ENCODE data around the gene TTPAL. TPM values are rescaled to one million over a fixed set of nuclear protein-coding genes. Genes with fewer than 3 reads are reported as not detected.
A peak's percentile ranks its signal among the peaks of the same experiment; 100 is the strongest.

Gene TTPAL
- total and polyA plus RNA-seq, 10 of the 15 experiments (the other 5 are each of a cell fraction or from before 2014, with no cell fraction given) = 4.0 to 24.0 (median 9.3) TPM

- no peak overlapping the region for H3K4me2 ChIP-seq (ENCODE audit: control insufficient read depth, insufficient read depth)
- intact Hi-C loops (cut with micrococcal nuclease; ENCODE audit: unreplicated experiment) (no loop called here), in situ Hi-C loops (cut with MboI) (no loop called here)
- TF ChIP-seq PKNOX1 (IDR thresholded peaks at IDR 0.05) (no peak), CUX1 (IDR thresholded peaks at IDR 0.05; ENCODE audit: insufficient replicate concordance, low read depth, low read length) (no peak), E2F8 (IDR thresholded peaks at IDR 0.05; ENCODE audit: low read depth, partially characterized antibody) (no peak), BCL3 (IDR thresholded peaks at IDR 0.05; ENCODE audit: borderline replicate concordance, insufficient read depth, low read depth, low read length, poor library complexity, severe bottlenecking) (no peak), SMARCA5 (IDR thresholded peaks at IDR 0.05) (no peak), NR2C2 (IDR thresholded peaks at IDR 0.05; ENCODE audit: borderline replicate concordance, control insufficient read depth, insufficient read length, low read depth) (no peak), SKIL (IDR thresholded peaks at IDR 0.05; ENCODE audit: low read depth, poor library complexity, severe bottlenecking) (no peak), FOXM1 (IDR thresholded peaks at IDR 0.05; ENCODE audit: low read depth, low read length) (0 out of 2 replicates have a peak, but pooled peaks have one; percentile 28), ZNF217 (IDR thresholded peaks at IDR 0.05) (no peak)
Observed at GRCh38 chr20:44495802-44496481, 20.3 kb downstream of the TTPAL start.

More at GRCh38 chr20:44495802-44496481, 20.3 kb downstream of the TTPAL start:
- Histone ChIP-seq H2AFZ (ENCODE audit: control insufficient read depth, low read depth, low read length) (no peak overlapping the region), H3K9ac (ENCODE audit: control insufficient read depth, insufficient read depth, low read length) (no peak overlapping the region), H3K36me3 (ENCODE audit: control insufficient read depth in 2 of 2, insufficient read depth in 2 of 2, low read length in 1 of 2) (peaks cover 8 to 30% of the 10 kb centered on the region in 2 experiments), H3K27me3 (replicated peaks in 1 of 2; ENCODE audit: control insufficient read depth in 2 of 2, insufficient read depth in 2 of 2, low read length in 1 of 2) (no peaks in the 10 kb centered on the region), H3K79me2 (ENCODE audit: control insufficient read depth, insufficient read depth, low read length) (no peaks in the 10 kb centered on the region), H3K4me1 (ENCODE audit: control insufficient read depth, insufficient read depth, low read length) (peaks cover 19% of the 10 kb centered on the region), H3K9me3 (replicated peaks; ENCODE audit: control insufficient read depth, insufficient read depth, low read length) (no peaks in the 10 kb centered on the region), H3K4me3 (no peak overlapping the region), H3K27ac (ENCODE audit: control insufficient read depth, insufficient read depth) (peak overlapping the region; percentile 48), H4K20me1 (ENCODE audit: control insufficient read depth, insufficient read depth) (no peaks in the 10 kb centered on the region)
- DNase-seq (ENCODE audit: low read depth, low spot score) (no peak), ATAC-seq (peak; percentile 60), FAIRE-seq (no peak)
- ChIA-PET POLR2A (no interaction called here), CTCF (no interaction called here), SMC1A (ENCODE audit: uncharacterized antibody, unreplicated experiment) (no interaction called here), RAD21 (ENCODE audit: unreplicated experiment) (no interaction called here)
- BruUV-seq (replicated peaks) = no TSS peak
- WGBS (ENCODE audit: insufficient coverage, insufficient replicate concordance, low lambda C conversion rate, missing lambda C conversion rate) = 8% methylated on average over 3 of the region's 3 CpGs

Measured in GM12878 (cell line).